Astrocyte (in vitro differentiated cells and primary cell): Measurements from ENCODE around the gene LARGE1.

Experiments used
- EZH2 ChIP-seq: IDR thresholded peaks from 2 replicates; pipeline ENCODE4 v1.6.1; 2012; ENCODE audit warnings: mild to moderate bottlenecking, low read length, inconsistent platforms; ENCODE audit not compliant: insufficient read depth
- TF ChIP-seq, protein P1 (sequence below): IDR thresholded peaks from 2 replicates; pipeline ENCODE4 v1.5.1; 2011; ENCODE audit warnings: low read depth, mild to moderate bottlenecking, inconsistent platforms, low read length, moderate library complexity; ENCODE audit not compliant: insufficient read depth

DNA sequence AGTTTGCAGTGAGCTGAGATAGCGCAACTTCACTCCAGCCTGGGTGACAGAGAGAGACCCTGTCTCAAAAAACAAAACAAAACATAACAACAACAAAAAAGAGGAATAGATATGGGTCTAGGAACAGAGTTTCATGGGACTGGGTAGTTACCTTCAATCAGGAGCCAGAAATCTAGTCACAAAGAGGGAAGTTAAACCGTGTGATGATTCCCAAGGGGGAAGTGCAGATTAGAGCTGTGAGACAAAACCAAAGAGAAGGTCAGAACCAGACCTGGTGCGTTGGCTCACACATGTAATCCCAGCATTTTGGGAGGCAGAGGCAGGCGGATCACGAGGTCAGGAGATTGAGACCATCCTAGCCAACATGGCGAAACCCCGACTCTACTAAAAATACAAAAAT lies 42.1 kb upstream of the LARGE1 start:
- TF ChIP-seq, protein P1, sequence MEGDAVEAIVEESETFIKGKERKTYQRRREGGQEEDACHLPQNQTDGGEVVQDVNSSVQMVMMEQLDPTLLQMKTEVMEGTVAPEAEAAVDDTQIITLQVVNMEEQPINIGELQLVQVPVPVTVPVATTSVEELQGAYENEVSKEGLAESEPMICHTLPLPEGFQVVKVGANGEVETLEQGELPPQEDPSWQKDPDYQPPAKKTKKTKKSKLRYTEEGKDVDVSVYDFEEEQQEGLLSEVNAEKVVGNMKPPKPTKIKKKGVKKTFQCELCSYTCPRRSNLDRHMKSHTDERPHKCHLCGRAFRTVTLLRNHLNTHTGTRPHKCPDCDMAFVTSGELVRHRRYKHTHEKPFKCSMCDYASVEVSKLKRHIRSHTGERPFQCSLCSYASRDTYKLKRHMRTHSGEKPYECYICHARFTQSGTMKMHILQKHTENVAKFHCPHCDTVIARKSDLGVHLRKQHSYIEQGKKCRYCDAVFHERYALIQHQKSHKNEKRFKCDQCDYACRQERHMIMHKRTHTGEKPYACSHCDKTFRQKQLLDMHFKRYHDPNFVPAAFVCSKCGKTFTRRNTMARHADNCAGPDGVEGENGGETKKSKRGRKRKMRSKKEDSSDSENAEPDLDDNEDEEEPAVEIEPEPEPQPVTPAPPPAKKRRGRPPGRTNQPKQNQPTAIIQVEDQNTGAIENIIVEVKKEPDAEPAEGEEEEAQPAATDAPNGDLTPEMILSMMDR: no peak
- TF ChIP-seq EZH2: no peak
